ENCODE measurements around the gene MAML2. TPM values are rescaled to one million over a fixed set of nuclear protein-coding genes. Genes with fewer than 3 reads are reported as not detected.

Gene MAML2
- total RNA-seq, 1 donor from 2014 or later = 3.8 TPM

DNA sequence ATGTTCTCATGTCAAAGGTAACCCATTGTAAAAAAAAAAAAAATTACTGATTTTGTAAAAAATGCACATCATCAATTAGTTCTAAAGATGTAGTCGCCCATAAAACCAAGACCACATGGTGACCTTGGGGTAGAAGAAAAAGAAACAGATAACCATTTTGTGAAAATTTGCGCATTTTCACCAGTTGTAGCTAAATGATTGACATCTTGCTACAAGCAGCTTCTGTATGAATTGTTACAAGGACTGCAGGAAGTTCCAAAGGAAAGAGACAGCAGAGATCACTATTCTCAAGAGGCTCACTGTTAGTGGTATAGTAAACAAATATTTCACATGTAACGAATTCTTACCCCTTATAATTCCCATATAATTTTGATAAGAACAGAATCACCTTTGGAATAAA is 48.7 kb downstream of the MAML2 start:
- H3K36me3 ChIP-seq = no peaks in the 10 kb centered on the region
- Mint-ChIP-seq H3K4me1 (peaks cover 25% of the 10 kb centered on the region), H3K27ac (no peak overlapping the region), H3K27me3 (ENCODE audit: insufficient read depth, low read depth) (no peaks in the 10 kb centered on the region), H3K9me3 (no peaks in the 10 kb centered on the region), H3K36me3 (peaks cover 1% of the 10 kb centered on the region), H3K4me3 (no peak overlapping the region)
- no peaks in the 10 kb centered on the region for H3F3A ChIP-seq (ENCODE audit: low read depth)
- H3K4me3 ChIP-seq = no peak overlapping the region
- H2AFZ ChIP-seq (replicated peaks) = no peak overlapping the region
- TF ChIP-seq EZH2phosphoT487 (IDR thresholded peaks at IDR 0.05) = no peak
- no peak for TF ChIP-seq EZH2 (IDR thresholded peaks at IDR 0.05)
- TF ChIP-seq, protein P1, sequence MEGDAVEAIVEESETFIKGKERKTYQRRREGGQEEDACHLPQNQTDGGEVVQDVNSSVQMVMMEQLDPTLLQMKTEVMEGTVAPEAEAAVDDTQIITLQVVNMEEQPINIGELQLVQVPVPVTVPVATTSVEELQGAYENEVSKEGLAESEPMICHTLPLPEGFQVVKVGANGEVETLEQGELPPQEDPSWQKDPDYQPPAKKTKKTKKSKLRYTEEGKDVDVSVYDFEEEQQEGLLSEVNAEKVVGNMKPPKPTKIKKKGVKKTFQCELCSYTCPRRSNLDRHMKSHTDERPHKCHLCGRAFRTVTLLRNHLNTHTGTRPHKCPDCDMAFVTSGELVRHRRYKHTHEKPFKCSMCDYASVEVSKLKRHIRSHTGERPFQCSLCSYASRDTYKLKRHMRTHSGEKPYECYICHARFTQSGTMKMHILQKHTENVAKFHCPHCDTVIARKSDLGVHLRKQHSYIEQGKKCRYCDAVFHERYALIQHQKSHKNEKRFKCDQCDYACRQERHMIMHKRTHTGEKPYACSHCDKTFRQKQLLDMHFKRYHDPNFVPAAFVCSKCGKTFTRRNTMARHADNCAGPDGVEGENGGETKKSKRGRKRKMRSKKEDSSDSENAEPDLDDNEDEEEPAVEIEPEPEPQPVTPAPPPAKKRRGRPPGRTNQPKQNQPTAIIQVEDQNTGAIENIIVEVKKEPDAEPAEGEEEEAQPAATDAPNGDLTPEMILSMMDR (IDR thresholded peaks at IDR 0.05) = no peak
- no peak overlapping the region for H3K27ac ChIP-seq
- no peaks in the 10 kb centered on the region for H3K79me2 ChIP-seq (ENCODE audit: low read depth)
- H4K20me1 ChIP-seq (ENCODE audit: low read depth) = no peaks in the 10 kb centered on the region
- no peak for DNase-seq (ENCODE audit: low spot score)
- no peaks in the 10 kb centered on the region for H3K4me1 ChIP-seq
- no peak overlapping the region for H3K9ac ChIP-seq
- H3K4me2 ChIP-seq = no peak overlapping the region
- H3K9me3 ChIP-seq (ENCODE audit: low read depth) = no peaks in the 10 kb centered on the region
- H3K27me3 ChIP-seq = no peaks in the 10 kb centered on the region

- TF ChIP-seq EZH2phosphoT487 (IDR thresholded peaks at IDR 0.05) (no peak), EZH2 (IDR thresholded peaks at IDR 0.05) (no peak)
- TF ChIP-seq, protein P1 (IDR thresholded peaks at IDR 0.05) = no peak
- Mint-ChIP-seq H3K9me3 (no peaks in the 10 kb centered on the region), H3K4me3 (no peak overlapping the region), H3K4me1 (peaks cover 22% of the 10 kb centered on the region), H3K27ac (no peak overlapping the region), H3K27me3 (ENCODE audit: insufficient read depth, low read depth) (no peaks in the 10 kb centered on the region), H3K36me3 (peaks cover 1% of the 10 kb centered on the region)
- Histone ChIP-seq H3K4me2 (no peak overlapping the region), H3K36me3 (no peaks in the 10 kb centered on the region), H3K27me3 (no peaks in the 10 kb centered on the region), H3K9ac (no peak overlapping the region), H2AFZ (replicated peaks) (no peak overlapping the region), H3K4me1 (no peaks in the 10 kb centered on the region), H3K4me3 (no peak overlapping the region), H3K27ac (no peak overlapping the region), H3F3A (ENCODE audit: low read depth) (no peaks in the 10 kb centered on the region), H3K9me3 (ENCODE audit: low read depth) (no peaks in the 10 kb centered on the region), H3K79me2 (ENCODE audit: low read depth) (no peaks in the 10 kb centered on the region), H4K20me1 (ENCODE audit: low read depth) (no peaks in the 10 kb centered on the region)
- DNase-seq (ENCODE audit: low spot score) = no peak
Observed at GRCh38 chr11:96293598-96294021, 49.4 kb downstream of the MAML2 start.

- TF ChIP-seq, protein P1 (IDR thresholded peaks at IDR 0.05) = no peak
- TF ChIP-seq EZH2phosphoT487 (IDR thresholded peaks at IDR 0.05) (no peak), EZH2 (IDR thresholded peaks at IDR 0.05) (no peak)
- H3K9me3 ChIP-seq (ENCODE audit: low read depth) = no peaks in the 10 kb centered on the region
- H3K36me3 ChIP-seq = no peaks in the 10 kb centered on the region
- H2AFZ ChIP-seq (replicated peaks) = no peak overlapping the region
- no peaks in the 10 kb centered on the region for H3K9me3 Mint-ChIP-seq
- peaks cover 22% of the 10 kb centered on the region for H3K4me1 Mint-ChIP-seq
- H3K4me3 Mint-ChIP-seq = no peak overlapping the region
- no peak overlapping the region for H3K4me3 ChIP-seq
- no peaks in the 10 kb centered on the region for H3K27me3 ChIP-seq
- no peaks in the 10 kb centered on the region for H4K20me1 ChIP-seq (ENCODE audit: low read depth)
- H3K9ac ChIP-seq = no peak overlapping the region
- no peaks in the 10 kb centered on the region for H3K79me2 ChIP-seq (ENCODE audit: low read depth)
- H3K4me1 ChIP-seq = no peaks in the 10 kb centered on the region
- peaks cover 1% of the 10 kb centered on the region for H3K36me3 Mint-ChIP-seq
- no peak overlapping the region for H3K27ac Mint-ChIP-seq
- H3F3A ChIP-seq (ENCODE audit: low read depth) = no peaks in the 10 kb centered on the region
- no peak overlapping the region for H3K27ac ChIP-seq
- H3K27me3 Mint-ChIP-seq (ENCODE audit: insufficient read depth, low read depth) = no peaks in the 10 kb centered on the region
- H3K4me2 ChIP-seq = no peak overlapping the region
- DNase-seq (ENCODE audit: low spot score) = no peak
Observed at GRCh38 chr11:96293109-96293508, 49.9 kb downstream of the MAML2 start.

All from neural progenitor cell (in vitro differentiated cells).